DND-41 (cell line): ENCODE measurements around the gene HERC4.
"Not testable (repeated sequence)": the region's sequence is repeated elsewhere in the genome, so short reads cannot be mapped to it uniquely, and the experiment has no call there.

ENCODE experiments used
- ATAC-seq: fragments of 200-7000 bp; cut with Tn5 transposase; 3 replicates; pipeline ENCODE4 v1.9.1; 2021; ENCODE audit warnings: low read depth; ENCODE audit not compliant: insufficient read depth
- DNase-seq: peaks from one replicate; pipeline ENCODE4 v3.0.0-alpha.2; 2020
- H2AFZ ChIP-seq: 2 replicates; pipeline ENCODE4 v1.6.0; 2012; ENCODE audit warnings: low read depth, low read length
- H3K27ac ChIP-seq: 2 replicates; pipeline ENCODE4 v1.5.1; 2012; ENCODE audit warnings: low read length, inconsistent platforms
- H3K27me3 ChIP-seq: fragments of 200-600 bp; sonication (generic); 2 replicates; pipeline ENCODE4 v1.6.0; 2012; ENCODE audit warnings: low read length, mild to moderate bottlenecking, inconsistent platforms; ENCODE audit not compliant: insufficient read depth, poor library complexity
- H3K36me3 ChIP-seq: 2 replicates; pipeline ENCODE4 v1.5.1; 2012; ENCODE audit warnings: low read length, inconsistent platforms; ENCODE audit not compliant: insufficient read depth
- H3K4me1 ChIP-seq: 2 replicates; pipeline ENCODE4 v1.5.1; 2012; ENCODE audit warnings: mild to moderate bottlenecking, low read length; ENCODE audit not compliant: insufficient read depth
- H3K4me2 ChIP-seq: 2 replicates; pipeline ENCODE4 v1.6.0; 2012; ENCODE audit warnings: mild to moderate bottlenecking, moderate library complexity, low read length, inconsistent platforms; ENCODE audit not compliant: insufficient read depth
- H3K4me3 ChIP-seq, 2 experiments: fragments of 200-600 bp in 1 of 2; shearing (Covaris generic) in 1 of 2; 2 replicates each; pipeline ENCODE4 v1.5.1; 2012 to 2016; ENCODE audit warnings: inconsistent platforms in 2 of 2, low read length in 2 of 2, mild to moderate bottlenecking in 2 of 2, low read depth in 1 of 2, moderate library complexity in 1 of 2
- H3K79me2 ChIP-seq: 2 replicates; pipeline ENCODE4 v1.6.0; 2012; ENCODE audit warnings: low read length, inconsistent platforms; ENCODE audit not compliant: insufficient read depth
- H3K9ac ChIP-seq: 2 replicates; pipeline ENCODE4 v1.6.0; 2012; ENCODE audit warnings: low read depth, mild to moderate bottlenecking, inconsistent platforms, low read length, moderate library complexity
- H3K9me3 ChIP-seq: 2 replicates; pipeline ENCODE4 v1.5.1; 2012; ENCODE audit warnings: low read length, moderate library complexity, mild to moderate bottlenecking, inconsistent platforms; ENCODE audit not compliant: insufficient read depth, severe bottlenecking
- H4K20me1 ChIP-seq: 2 replicates; pipeline ENCODE4 v1.6.0; 2012; ENCODE audit warnings: low read length; ENCODE audit not compliant: insufficient read depth
- EZH2 ChIP-seq: IDR thresholded peaks from 3 replicates; pipeline ENCODE4 v1.6.1; 2012; ENCODE audit warnings: borderline replicate concordance, low read depth, mild to moderate bottlenecking, moderate library complexity, low read length, inconsistent platforms; ENCODE audit not compliant: severe bottlenecking
- TF ChIP-seq, protein P1 (sequence below): IDR thresholded peaks from 2 replicates; pipeline ENCODE4 v1.5.1; 2012; ENCODE audit warnings: borderline replicate concordance, low read length, moderate library complexity, mild to moderate bottlenecking; ENCODE audit not compliant: poor library complexity, severe bottlenecking; ENCODE audit errors: extremely low read depth

The HERC4 gene

DNA sequence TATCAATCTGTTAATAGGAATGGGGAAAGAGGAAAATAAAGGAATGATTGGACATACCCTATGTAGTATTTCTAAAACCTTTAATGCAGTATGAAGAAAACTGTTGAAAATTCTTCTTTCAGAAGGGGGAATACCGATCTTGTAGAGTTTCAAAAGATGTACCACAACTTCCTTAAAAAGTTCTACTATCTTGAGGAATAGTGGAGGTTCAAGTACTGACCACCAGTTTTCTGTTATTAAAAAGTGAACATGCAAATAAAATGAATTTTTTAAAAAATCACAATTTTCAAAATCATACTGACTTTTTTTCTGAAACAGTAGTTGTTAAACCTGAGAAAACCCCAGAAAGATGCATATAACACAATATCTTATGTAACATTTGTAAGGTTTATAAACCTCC, 86.5 kb downstream of the HERC4 start:
- H3K36me3 ChIP-seq: peaks cover 38% of the 10 kb centered on the region

DNA sequence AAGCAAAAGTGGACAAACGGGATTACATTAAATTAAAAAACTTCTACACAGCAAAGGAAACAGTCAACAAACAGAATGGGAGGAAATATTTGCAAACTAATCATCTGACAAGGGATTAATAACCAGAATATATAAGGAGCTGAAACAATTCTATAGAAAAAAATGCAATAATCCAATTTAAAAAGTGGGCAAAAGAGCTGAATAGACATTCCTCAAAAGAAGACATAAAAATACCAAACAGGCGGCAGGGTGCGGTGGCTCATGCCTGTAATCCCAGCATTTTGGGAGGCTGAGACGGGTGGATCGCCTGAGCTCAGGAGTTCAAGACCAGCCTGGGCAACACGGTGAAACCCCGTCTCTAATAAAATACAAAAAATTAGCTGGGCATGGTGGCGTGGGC, 92.5 kb downstream of the HERC4 start:
- H3K36me3 ChIP-seq: peaks cover 49% of the 10 kb centered on the region
- ATAC-seq, H3K4me2 ChIP-seq: not testable (repeated sequence)

More for the DNA sequence above, 86.5 kb downstream of the HERC4 start:
- H3K79me2 ChIP-seq: no peaks in the 10 kb centered on the region
- H3K27ac ChIP-seq: no peak overlapping the region
- no peak for ATAC-seq
- H3K4me1 ChIP-seq: no peaks in the 10 kb centered on the region
- no peaks in the 10 kb centered on the region for H3K9me3 ChIP-seq
- no peak overlapping the region for H3K4me2 ChIP-seq
- DNase-seq: no peak
- TF ChIP-seq EZH2: no peak
- TF ChIP-seq, protein P1, sequence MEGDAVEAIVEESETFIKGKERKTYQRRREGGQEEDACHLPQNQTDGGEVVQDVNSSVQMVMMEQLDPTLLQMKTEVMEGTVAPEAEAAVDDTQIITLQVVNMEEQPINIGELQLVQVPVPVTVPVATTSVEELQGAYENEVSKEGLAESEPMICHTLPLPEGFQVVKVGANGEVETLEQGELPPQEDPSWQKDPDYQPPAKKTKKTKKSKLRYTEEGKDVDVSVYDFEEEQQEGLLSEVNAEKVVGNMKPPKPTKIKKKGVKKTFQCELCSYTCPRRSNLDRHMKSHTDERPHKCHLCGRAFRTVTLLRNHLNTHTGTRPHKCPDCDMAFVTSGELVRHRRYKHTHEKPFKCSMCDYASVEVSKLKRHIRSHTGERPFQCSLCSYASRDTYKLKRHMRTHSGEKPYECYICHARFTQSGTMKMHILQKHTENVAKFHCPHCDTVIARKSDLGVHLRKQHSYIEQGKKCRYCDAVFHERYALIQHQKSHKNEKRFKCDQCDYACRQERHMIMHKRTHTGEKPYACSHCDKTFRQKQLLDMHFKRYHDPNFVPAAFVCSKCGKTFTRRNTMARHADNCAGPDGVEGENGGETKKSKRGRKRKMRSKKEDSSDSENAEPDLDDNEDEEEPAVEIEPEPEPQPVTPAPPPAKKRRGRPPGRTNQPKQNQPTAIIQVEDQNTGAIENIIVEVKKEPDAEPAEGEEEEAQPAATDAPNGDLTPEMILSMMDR: no peak
- H3K9ac ChIP-seq: no peak overlapping the region
- no peaks in the 10 kb centered on the region for H4K20me1 ChIP-seq
- H3K4me3 ChIP-seq: no peak overlapping the region
- no peaks in the 10 kb centered on the region for H3K27me3 ChIP-seq
- no peak overlapping the region for H2AFZ ChIP-seq

GRCh38 chr10:67978749-67979148, 96.3 kb downstream of the HERC4 start:
- peaks cover 38% of the 10 kb centered on the region for H3K36me3 ChIP-seq
- TF ChIP-seq, protein P1: no peak
- no peak for TF ChIP-seq EZH2

More for the DNA sequence above, 92.5 kb downstream of the HERC4 start:
- H3K4me3 ChIP-seq, H3K9me3 ChIP-seq, H2AFZ ChIP-seq, H3K4me1 ChIP-seq, H4K20me1 ChIP-seq, DNase-seq, H3K79me2 ChIP-seq, H3K27ac ChIP-seq, H3K9ac ChIP-seq, H3K27me3 ChIP-seq: not testable (repeated sequence)

DNA sequence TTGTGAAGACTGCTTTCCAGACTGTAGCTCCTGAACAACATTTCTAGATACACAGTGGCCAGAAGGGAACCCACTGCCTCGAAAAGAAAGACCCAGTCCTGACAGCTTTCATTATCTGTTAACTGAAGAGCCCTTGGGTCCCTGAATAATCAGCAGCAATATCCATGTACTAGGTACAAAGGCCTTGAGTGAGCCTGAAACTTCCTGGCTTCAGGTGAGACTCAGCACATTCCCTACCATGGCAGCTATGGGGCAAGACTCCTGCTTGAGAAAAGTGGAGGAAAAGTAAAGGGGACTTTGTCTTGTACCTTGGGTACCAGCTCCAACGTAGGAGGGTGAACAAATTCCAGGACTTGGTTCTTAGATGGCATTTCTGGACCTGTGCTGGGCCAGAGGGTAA, 97.8 kb downstream of the HERC4 start:
- no peak for DNase-seq
- no peaks in the 10 kb centered on the region for H4K20me1 ChIP-seq
- peaks cover 47% of the 10 kb centered on the region for H3K36me3 ChIP-seq

More at GRCh38 chr10:67978749-67979148, 96.3 kb downstream of the HERC4 start:
- Histone ChIP-seq H3K4me2 (no peak overlapping the region), H3K9me3 (no peaks in the 10 kb centered on the region), H2AFZ (no peak overlapping the region), H3K4me3 (no peak overlapping the region), H3K9ac (no peak overlapping the region), H3K4me1 (no peaks in the 10 kb centered on the region), H3K27me3 (no peaks in the 10 kb centered on the region), H3K27ac (no peak overlapping the region), H3K79me2 (no peaks in the 10 kb centered on the region), H4K20me1 (no peaks in the 10 kb centered on the region)
- ATAC-seq (no peak), DNase-seq (no peak)

More for the DNA sequence above, 97.8 kb downstream of the HERC4 start:
- Histone ChIP-seq H3K4me2 (no peak overlapping the region), H3K4me1 (no peaks in the 10 kb centered on the region), H3K4me3 (no peak overlapping the region), H2AFZ (no peak overlapping the region), H3K9me3 (no peaks in the 10 kb centered on the region), H3K9ac (no peak overlapping the region), H3K79me2 (no peaks in the 10 kb centered on the region), H3K27ac (no peak overlapping the region), H3K27me3 (no peaks in the 10 kb centered on the region)
- no peak for ATAC-seq
- TF ChIP-seq, protein P1: no peak
- no peak for TF ChIP-seq EZH2
